Endodermal cell (in vitro differentiated cells): ENCODE data around the gene RCAN1. TPM values are rescaled to one million over a fixed set of nuclear protein-coding genes. Genes with fewer than 3 reads are reported as not detected.
"Not testable (repeated sequence)": the region's sequence is repeated elsewhere in the genome, so short reads cannot be mapped to it uniquely, and the experiment has no call there.

Experiments used
- DNase-seq: peaks from one replicate; pipeline ENCODE4 v3.0.0-alpha.2; 2017
- H3K27ac ChIP-seq: 2 replicates; pipeline ENCODE4 v1.5.1; 2013; ENCODE audit warnings: mild to moderate bottlenecking, low read depth, low read length, moderate library complexity
- H3K27me3 ChIP-seq: 2 replicates; pipeline ENCODE4 v1.6.1; 2013; ENCODE audit warnings: mild to moderate bottlenecking, low read length, moderate library complexity; ENCODE audit not compliant: insufficient read depth, control insufficient read depth, poor library complexity, severe bottlenecking
- H3K36me3 ChIP-seq: 2 replicates; pipeline ENCODE4 v1.7.0; 2013; ENCODE audit warnings: mild to moderate bottlenecking, low read length, moderate library complexity; ENCODE audit not compliant: control insufficient read depth, insufficient read depth
- H3K4me1 ChIP-seq: one replicate; pipeline ENCODE4 v1.7.0; 2013; ENCODE audit warnings: low read length; ENCODE audit not compliant: control insufficient read depth, insufficient read depth
- H3K4me3 ChIP-seq: 2 replicates; pipeline ENCODE4 v1.5.1; 2013; ENCODE audit warnings: mild to moderate bottlenecking, low read length, moderate library complexity
- H3K9ac ChIP-seq: 2 replicates; pipeline ENCODE4 v1.6.1; 2013; ENCODE audit warnings: mild to moderate bottlenecking, low read length, moderate library complexity; ENCODE audit not compliant: poor library complexity, severe bottlenecking; ENCODE audit errors: extremely low read depth
- H3K9me3 ChIP-seq: 2 replicates; pipeline ENCODE4 v1.6.1; 2013; ENCODE audit warnings: mild to moderate bottlenecking, low read length, moderate library complexity; ENCODE audit not compliant: control insufficient read depth
- H3K27ac Mint-ChIP-seq: 2 replicates; pipeline ENCODE4 v1.8.0; 2020; ENCODE audit warnings: mixed read lengths
- H3K27me3 Mint-ChIP-seq: 2 replicates; pipeline ENCODE4 v1.8.0; 2021; ENCODE audit warnings: mild to moderate bottlenecking, mixed read lengths; ENCODE audit not compliant: insufficient read depth
- H3K36me3 Mint-ChIP-seq: 2 replicates; pipeline ENCODE4 v1.8.0; 2020; ENCODE audit warnings: low read depth, mixed read lengths
- H3K4me1 Mint-ChIP-seq: 2 replicates; pipeline ENCODE4 v1.8.0; 2020; ENCODE audit warnings: mixed read lengths
- H3K4me3 Mint-ChIP-seq: 2 replicates; pipeline ENCODE4 v1.8.0; 2020; ENCODE audit warnings: mild to moderate bottlenecking, moderate library complexity, mixed read lengths
- H3K9me3 Mint-ChIP-seq: 2 replicates; pipeline ENCODE4 v1.8.0; 2020; ENCODE audit warnings: mild to moderate bottlenecking, mixed read lengths
- CTCF ChIP-seq: fragments of 200-600 bp; sonication (generic); conservative IDR thresholded peaks from 2 replicates; pipeline ENCODE4 v1.5.0; 2021; ENCODE audit warnings: antibody characterized with exemption, mild to moderate bottlenecking
- WGBS, 2 experiments: methylation state at CpG; one replicate each; pipeline versions ENCODE4 v1.1.5 to v1.1.7; 2013; ENCODE audit warnings: missing lambda C conversion rate in 2 of 2, mixed read lengths in 1 of 2; ENCODE audit not compliant: insufficient coverage in 1 of 2, insufficient read length in 1 of 2; 5-methylcytosine and 5-hydroxymethylcytosine counted together
- total RNA-seq, 2 donors: library from RNA; stranded (reverse); fragmentation: NEBNext Ultra II Directional in 1 of 2; extraction: Animal tissue kit (Norgen Biotek cat#: 25700) in 1 of 2; gene quantifications; 2 replicates in 1 of 2; 3 replicates in 1 of 2; pipeline ENCODE4 v1.2.1, GENCODE V29; 2021

The RCAN1 gene
- total RNA-seq, 2 donors from 2014 or later, result 6.1 to 6.7 TPM

- 89 to 95% methylated on average over 3 of the region's 4 CpGs for WGBS, 2 experiments
- Histone ChIP-seq H3K4me1 (peaks cover 6% of the 10 kb centered on the region), H3K36me3 (no peaks in the 10 kb centered on the region), H3K9me3 (peaks cover 6% of the 10 kb centered on the region), H3K27ac (no peak overlapping the region), H3K27me3 (peaks cover 25% of the 10 kb centered on the region), H3K9ac (no peak overlapping the region), H3K4me3 (no peak overlapping the region)
- DNase-seq, result no peak
- Mint-ChIP-seq H3K27ac (no peak overlapping the region), H3K4me1 (peaks cover 37% of the 10 kb centered on the region), H3K27me3 (peaks cover 40% of the 10 kb centered on the region), H3K4me3 (no peak overlapping the region), H3K9me3 (peaks cover 9% of the 10 kb centered on the region), H3K36me3 (peaks cover 2% of the 10 kb centered on the region)
- no peak for TF ChIP-seq CTCF
Observed at GRCh38 chr21:34609244-34609932, 5.5 kb downstream of the RCAN1 start.

GRCh38 chr21:34607376-34607775 is 7.5 kb downstream of the RCAN1 start:
- H3K9me3 Mint-ChIP-seq, H3K27ac ChIP-seq, H3K9ac ChIP-seq, H3K36me3 ChIP-seq, H3K36me3 Mint-ChIP-seq, H3K4me3 ChIP-seq, H3K27ac Mint-ChIP-seq, H3K9me3 ChIP-seq, H3K4me3 Mint-ChIP-seq, DNase-seq, H3K4me1 ChIP-seq, H3K27me3 ChIP-seq: not testable (repeated sequence)
- H3K27me3 Mint-ChIP-seq, result peaks cover 24% of the 10 kb centered on the region
- WGBS, 2 experiments, result 95 to 96% methylated on average over 3 to 5 of the region's 5 CpGs
- peaks cover 27% of the 10 kb centered on the region for H3K4me1 Mint-ChIP-seq

GRCh38 chr21:34606621-34607020 is 8.3 kb downstream of the RCAN1 start:
- 72 to 74% methylated on average over 2 of the region's 2 CpGs for WGBS, 2 experiments
- TF ChIP-seq CTCF, result no peak
- Mint-ChIP-seq H3K9me3 (peaks cover 9% of the 10 kb centered on the region), H3K4me1 (peaks cover 20% of the 10 kb centered on the region), H3K27ac (no peak overlapping the region), H3K27me3 (peaks cover 16% of the 10 kb centered on the region), H3K36me3 (peaks cover 2% of the 10 kb centered on the region), H3K4me3 (no peak overlapping the region)
- no peak overlapping the region for H3K27ac ChIP-seq
- peak; percentile 31 for DNase-seq
- H3K9ac ChIP-seq, result no peak overlapping the region
- no peaks in the 10 kb centered on the region for H3K36me3 ChIP-seq
- H3K27me3 ChIP-seq, result no peaks in the 10 kb centered on the region
- peaks cover 6% of the 10 kb centered on the region for H3K4me1 ChIP-seq
- no peak overlapping the region for H3K4me3 ChIP-seq
- H3K9me3 ChIP-seq, result peaks cover 6% of the 10 kb centered on the region
